ENCODE measurements around the gene NR4A1. TPM values are rescaled to one million over a fixed set of nuclear protein-coding genes. Genes with fewer than 3 reads are reported as not detected.
A peak's percentile ranks its signal among the peaks of the same experiment; 100 is the strongest.

The NR4A1 gene
- total and polyA plus RNA-seq, 2 of the 13 experiments (the other 11 are each of a cell fraction or from before 2014, with no cell fraction given): 5.7 to 15.2 TPM

DNA sequence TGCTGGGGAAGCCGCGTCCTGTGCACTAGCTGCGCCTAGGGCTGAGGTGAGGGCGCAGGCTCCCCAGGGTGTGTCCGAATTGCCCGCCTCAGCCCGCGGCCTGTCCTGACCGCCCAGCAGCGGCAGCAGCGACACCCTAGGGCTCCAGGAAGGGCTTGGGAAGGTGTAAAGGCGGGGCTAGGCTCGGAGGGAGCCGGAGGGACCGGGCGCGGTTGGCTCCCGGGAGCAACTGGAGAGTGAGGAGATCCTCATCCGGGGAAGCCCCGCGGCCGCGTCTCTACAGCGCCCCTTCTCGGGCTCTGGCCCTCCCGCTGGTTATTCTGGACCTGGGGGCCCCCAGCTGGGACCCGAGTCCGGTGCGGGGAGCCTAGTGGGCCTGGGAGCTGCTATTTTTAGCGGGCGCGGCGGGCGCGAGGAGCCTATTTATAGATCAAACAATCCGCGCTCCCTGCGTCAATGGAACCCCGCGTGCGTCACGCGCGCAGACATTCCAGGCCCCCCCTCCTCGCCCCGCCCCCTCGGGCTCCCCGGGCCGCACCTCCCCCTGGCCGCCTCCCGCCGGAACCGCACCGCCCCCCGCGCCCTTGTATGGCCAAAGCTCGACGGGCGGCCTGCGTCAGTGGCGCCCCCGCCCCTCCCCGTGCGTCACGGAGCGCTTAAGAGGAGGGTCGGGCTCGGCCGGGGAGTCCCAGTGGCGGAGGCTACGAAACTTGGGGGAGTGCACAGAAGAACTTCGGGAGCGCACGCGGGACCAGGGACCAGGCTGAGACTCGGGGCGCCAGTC, at the start of gene NR4A1 (continued):
- no peak; the same call in 1 of the 2 replicates for TF ChIP-seq KDM3A (CRISPR knock-in tag; IDR thresholded peaks at IDR 0.05; ENCODE audit: low read depth)
- TF ChIP-seq PHF8 (CRISPR knock-in tag; IDR thresholded peaks at IDR 0.05): peak; percentile 72
- no peak for TF ChIP-seq LCORL (IDR thresholded peaks at IDR 0.05)
- TF ChIP-seq LCORL (CRISPR knock-in tag; IDR thresholded peaks at IDR 0.05): peak; percentile 72
- TF ChIP-seq DMAP1 (CRISPR knock-in tag; IDR thresholded peaks at IDR 0.05): no peak
- no peak; the same call in 1 of the 2 replicates for TF ChIP-seq ZNF564 (CRISPR knock-in tag; IDR thresholded peaks at IDR 0.05)
- TF ChIP-seq MAF1 (CRISPR knock-in tag; IDR thresholded peaks at IDR 0.05; ENCODE audit: borderline replicate concordance): no peak; the same call in 1 of the 2 replicates
- TF ChIP-seq, protein P1, sequence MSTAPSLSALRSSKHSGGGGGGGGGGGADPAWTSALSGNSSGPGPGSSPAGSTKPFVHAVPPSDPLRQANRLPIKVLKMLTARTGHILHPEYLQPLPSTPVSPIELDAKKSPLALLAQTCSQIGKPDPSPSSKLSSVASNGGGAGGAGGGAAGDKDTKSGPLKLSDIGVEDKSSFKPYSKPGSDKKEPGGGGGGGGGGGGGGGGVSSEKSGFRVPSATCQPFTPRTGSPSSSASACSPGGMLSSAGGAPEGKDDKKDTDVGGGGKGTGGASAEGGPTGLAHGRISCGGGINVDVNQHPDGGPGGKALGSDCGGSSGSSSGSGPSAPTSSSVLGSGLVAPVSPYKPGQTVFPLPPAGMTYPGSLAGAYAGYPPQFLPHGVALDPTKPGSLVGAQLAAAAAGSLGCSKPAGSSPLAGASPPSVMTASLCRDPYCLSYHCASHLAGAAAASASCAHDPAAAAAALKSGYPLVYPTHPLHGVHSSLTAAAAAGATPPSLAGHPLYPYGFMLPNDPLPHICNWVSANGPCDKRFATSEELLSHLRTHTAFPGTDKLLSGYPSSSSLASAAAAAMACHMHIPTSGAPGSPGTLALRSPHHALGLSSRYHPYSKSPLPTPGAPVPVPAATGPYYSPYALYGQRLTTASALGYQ (CRISPR knock-in tag; IDR thresholded peaks at IDR 0.05): no peak
- no peak for TF ChIP-seq ZNF225 (CRISPR knock-in tag; IDR thresholded peaks at IDR 0.05)
- peak; percentile 85 for TF ChIP-seq RBFOX2 (IDR thresholded peaks at IDR 0.05; ENCODE audit: low read depth, low read length)
- TF ChIP-seq NRL (CRISPR knock-in tag; IDR thresholded peaks at IDR 0.05; ENCODE audit: borderline replicate concordance): no peak
- TF ChIP-seq ZNF331 (CRISPR knock-in tag; IDR thresholded peaks at IDR 0.05): no peak; the same call in none of the 2 replicates
- TF ChIP-seq NFE2L1 (CRISPR knock-in tag; IDR thresholded peaks at IDR 0.05; ENCODE audit: borderline replicate concordance): no peak
- TF ChIP-seq SP5 (CRISPR knock-in tag; IDR thresholded peaks at IDR 0.05; ENCODE audit: borderline replicate concordance, low read depth): no peak; the same call in none of the 2 replicates
- TF ChIP-seq, protein P2, sequence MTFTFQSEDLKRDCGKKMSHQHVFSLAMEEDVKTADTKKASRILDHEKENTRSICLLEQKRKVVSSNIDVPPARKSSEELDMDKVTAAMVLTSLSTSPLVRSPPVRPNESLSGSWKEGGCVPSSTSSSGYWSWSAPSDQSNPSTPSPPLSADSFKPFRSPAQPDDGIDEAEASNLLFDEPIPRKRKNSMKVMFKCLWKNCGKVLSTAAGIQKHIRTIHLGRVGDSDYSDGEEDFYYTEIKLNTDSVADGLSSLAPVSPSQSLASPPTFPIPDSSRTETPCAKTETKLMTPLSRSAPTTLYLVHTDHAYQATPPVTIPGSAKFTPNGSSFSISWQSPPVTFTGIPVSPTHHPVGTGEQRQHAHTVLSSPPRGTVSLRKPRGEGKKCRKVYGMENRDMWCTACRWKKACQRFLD (CRISPR knock-in tag; IDR thresholded peaks at IDR 0.05; ENCODE audit: borderline replicate concordance): no peak
- TF ChIP-seq GABPB1 (CRISPR knock-in tag; IDR thresholded peaks at IDR 0.05): peak; percentile 68; the same call in 1 of the 2 replicates
- peak; percentile 13 for TF ChIP-seq PTBP1 (IDR thresholded peaks at IDR 0.05; ENCODE audit: low read depth, low read length, poor library complexity, severe bottlenecking)
- TF ChIP-seq POLR2AphosphoS5 (IDR thresholded peaks at IDR 0.05; ENCODE audit: low read depth, low read length): peak; percentile 94
- peak; percentile 55; the same call in 1 of the 2 replicates for TF ChIP-seq ZNF343 (CRISPR knock-in tag; IDR thresholded peaks at IDR 0.05)
- TF ChIP-seq, protein P3, sequence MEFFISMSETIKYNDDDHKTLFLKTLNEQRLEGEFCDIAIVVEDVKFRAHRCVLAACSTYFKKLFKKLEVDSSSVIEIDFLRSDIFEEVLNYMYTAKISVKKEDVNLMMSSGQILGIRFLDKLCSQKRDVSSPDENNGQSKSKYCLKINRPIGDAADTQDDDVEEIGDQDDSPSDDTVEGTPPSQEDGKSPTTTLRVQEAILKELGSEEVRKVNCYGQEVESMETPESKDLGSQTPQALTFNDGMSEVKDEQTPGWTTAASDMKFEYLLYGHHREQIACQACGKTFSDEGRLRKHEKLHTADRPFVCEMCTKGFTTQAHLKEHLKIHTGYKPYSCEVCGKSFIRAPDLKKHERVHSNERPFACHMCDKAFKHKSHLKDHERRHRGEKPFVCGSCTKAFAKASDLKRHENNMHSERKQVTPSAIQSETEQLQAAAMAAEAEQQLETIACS (CRISPR knock-in tag; IDR thresholded peaks at IDR 0.05): no peak
- TF ChIP-seq PCBP1 (IDR thresholded peaks at IDR 0.05; ENCODE audit: borderline replicate concordance, low read depth, low read length): no peak
- TF ChIP-seq BHLHE40 (IDR thresholded peaks at IDR 0.05; ENCODE audit: low read length): peak; percentile 85
- TF ChIP-seq ZNF382 (CRISPR knock-in tag; IDR thresholded peaks at IDR 0.05; ENCODE audit: borderline replicate concordance): no peak
- TF ChIP-seq CEBPB (IDR thresholded peaks at IDR 0.05; ENCODE audit: borderline replicate concordance, low read depth, low read length): no peak
- TF ChIP-seq ZFP36L2 (CRISPR knock-in tag; IDR thresholded peaks at IDR 0.05): no peak
- TF ChIP-seq, protein P4, sequence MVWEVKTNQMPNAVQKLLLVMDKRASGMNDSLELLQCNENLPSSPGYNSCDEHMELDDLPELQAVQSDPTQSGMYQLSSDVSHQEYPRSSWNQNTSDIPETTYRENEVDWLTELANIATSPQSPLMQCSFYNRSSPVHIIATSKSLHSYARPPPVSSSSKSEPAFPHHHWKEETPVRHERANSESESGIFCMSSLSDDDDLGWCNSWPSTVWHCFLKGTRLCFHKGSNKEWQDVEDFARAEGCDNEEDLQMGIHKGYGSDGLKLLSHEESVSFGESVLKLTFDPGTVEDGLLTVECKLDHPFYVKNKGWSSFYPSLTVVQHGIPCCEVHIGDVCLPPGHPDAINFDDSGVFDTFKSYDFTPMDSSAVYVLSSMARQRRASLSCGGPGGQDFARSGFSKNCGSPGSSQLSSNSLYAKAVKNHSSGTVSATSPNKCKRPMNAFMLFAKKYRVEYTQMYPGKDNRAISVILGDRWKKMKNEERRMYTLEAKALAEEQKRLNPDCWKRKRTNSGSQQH (CRISPR knock-in tag; IDR thresholded peaks at IDR 0.05; ENCODE audit: low read depth): 0 out of 2 replicates have a peak, but pooled peaks have one; percentile 23
- TF ChIP-seq HIVEP1 (CRISPR knock-in tag; IDR thresholded peaks at IDR 0.05): peak; percentile 99

Data from HepG2 (cell line).